ENCODE data around the gene EBP. TPM values are rescaled to one million over a fixed set of nuclear protein-coding genes. Genes with fewer than 3 reads are reported as not detected.

EBP gene
- total and polyA plus RNA-seq, 2 donors (not counting 3 experiments of a cell fraction or from before 2014, with no cell fraction given) = 102 to 183 TPM

GRCh38 chrX:48472225-48472624 is 49.4 kb upstream of the EBP start:
- FAIRE-seq (no peak), DNase-seq (ENCODE audit: low read depth, low spot score) (no peak)
- no peaks in the 10 kb centered on the region for H4K20me1 ChIP-seq (replicated peaks; ENCODE audit: control insufficient read depth, extremely low read depth, insufficient read depth, low read length)
- dilution Hi-C loops (cut with MboI; ENCODE audit: extremely low pct_ligation_motif_present, low sequenced_read_pairs) = no loop called here
- no peak overlapping the region for H3K4me2 ChIP-seq (ENCODE audit: insufficient read depth, low read length)
- H3K27me3 ChIP-seq (ENCODE audit: control insufficient read depth in 2 of 2, insufficient read depth in 2 of 2, low read length in 2 of 2) = peaks cover 2 to 8% of the 10 kb centered on the region in 2 experiments
- peaks cover 6% of the 10 kb centered on the region for H3K4me1 ChIP-seq (ENCODE audit: control insufficient read depth, extremely low read depth, insufficient read depth, low read length)
- CTCF ChIA-PET = interaction anchor here (0.7 to 1.3 kb wide), 2 partner anchors 22 to 243 kb away, joined by 3 read pairs; no protein-coding TSS in a partner anchor
- TF ChIP-seq CTCF (IDR thresholded peaks at IDR 0.05; ENCODE audit: extremely low read depth in 1 of 2, insufficient read depth in 1 of 2, low read depth in 1 of 2, low read length in 2 of 2) (no peak), POLR2AphosphoS5 (IDR thresholded peaks at IDR 0.05; ENCODE audit: insufficient read depth, low read depth, low read length) (no peak), EZH2 (IDR thresholded peaks at IDR 0.05; ENCODE audit: borderline replicate concordance, low read depth, low read length, severe bottlenecking) (no peak), POLR2A (IDR thresholded peaks at IDR 0.05; ENCODE audit: low read depth, low read length) (no peak), FOS (IDR thresholded peaks at IDR 0.05; ENCODE audit: borderline replicate concordance, insufficient read depth, low read length) (no peak), MAX (IDR thresholded peaks at IDR 0.05; ENCODE audit: insufficient read depth, insufficient read length) (no peak), GATA2 (IDR thresholded peaks at IDR 0.05; ENCODE audit: insufficient read depth, insufficient read length, low read depth, low read length) (no peak), MYC (IDR thresholded peaks at IDR 0.05; ENCODE audit: low read depth, low read length) (no peak), JUN (IDR thresholded peaks at IDR 0.05; ENCODE audit: borderline replicate concordance, insufficient read depth, insufficient read length, low read depth) (no peak)
- no peak overlapping the region for H3K27ac ChIP-seq (ENCODE audit: insufficient read depth, low read depth, low read length)
- H3K36me3 ChIP-seq (ENCODE audit: control insufficient read depth in 2 of 2, extremely low read depth in 1 of 2, insufficient read depth in 2 of 2, low read length in 2 of 2) = no peaks in the 10 kb centered on the region
- POLR2A ChIA-PET = no interaction called here
- peaks cover 22% of the 10 kb centered on the region for H3K79me2 ChIP-seq (ENCODE audit: control insufficient read depth, insufficient read depth, low read length)
- no TSS peak for BruUV-seq (replicated peaks)
- intact Hi-C loops (cut with micrococcal nuclease) = no loop called here
- H3K4me3 ChIP-seq (replicated peaks in 1 of 3; ENCODE audit: insufficient read depth in 1 of 3, low read depth in 1 of 3, low read length in 3 of 3) = no peak overlapping the region
- no peaks in the 10 kb centered on the region for H3K9me3 ChIP-seq (replicated peaks; ENCODE audit: control insufficient read depth, insufficient read depth, low read length)
- no peak overlapping the region for H2AFZ ChIP-seq (ENCODE audit: low read depth, low read length)
- H3K9ac ChIP-seq (replicated peaks; ENCODE audit: extremely low read depth, insufficient read depth, low read length) = no peak overlapping the region
- H3K9me1 ChIP-seq (replicated peaks; ENCODE audit: control insufficient read depth, extremely low read depth, insufficient read depth, low read length) = no peaks in the 10 kb centered on the region
